Panc1 (cell line): Measurements from ENCODE around the gene CDH23. TPM values are rescaled to one million over a fixed set of nuclear protein-coding genes. Genes with fewer than 3 reads are reported as not detected.

Source experiments
- ATAC-seq: fragments of 200-7000 bp; cut with Tn5 transposase; 2 replicates; pipeline ENCODE4 v1.9.1; 2020; ENCODE audit warnings: mild to moderate bottlenecking, moderate library complexity
- BruUV-seq: library from RNA; stranded (reverse); fragments of 400-500 nt; replicated peaks from 2 replicates; lab custom pipeline; 2021; lab: Mats Ljungman, UMichigan
- CTCF ChIA-PET: fragments of 300-600 bp; sonication (Branson Sonifier 250); formaldehyde crosslinking; loops from one replicate; lab custom pipeline; 2022; ENCODE audit warnings: antibody characterized with exemption; lab: Charles Lee
- POLR2A ChIA-PET: fragments of 300-600 bp; sonication (Branson Sonifier 250); formaldehyde crosslinking; loops from one replicate; lab custom pipeline; 2022; ENCODE audit warnings: antibody characterized with exemption; lab: Charles Lee
- DNase-seq: peaks from one replicate; pipeline ENCODE4 v3.0.0-alpha.2; 2010; ENCODE audit warnings: low read depth, low spot score
- H3K27ac ChIP-seq: 2 replicates; pipeline ENCODE4 v1.5.1; 2011; ENCODE audit warnings: mild to moderate bottlenecking, low read length, inconsistent platforms
- H3K27me3 ChIP-seq: fragments of 200-500 bp; sonication (Bioruptor generic); 2 replicates; pipeline ENCODE4 v1.6.0; 2014; ENCODE audit warnings: low read length, inconsistent platforms; ENCODE audit not compliant: control insufficient read depth, insufficient read depth
- H3K36me3 ChIP-seq: fragments of 200-500 bp; sonication (Bioruptor generic); 2 replicates; pipeline ENCODE4 v1.5.1; 2014; ENCODE audit warnings: inconsistent platforms, mild to moderate bottlenecking, low read length, moderate library complexity; ENCODE audit not compliant: control insufficient read depth, insufficient read depth
- H3K4me1 ChIP-seq: 2 replicates; pipeline ENCODE4 v1.5.1; 2011; ENCODE audit warnings: inconsistent platforms, mild to moderate bottlenecking, low read length, moderate library complexity; ENCODE audit not compliant: control insufficient read depth, insufficient read depth
- H3K4me3 ChIP-seq, 2 experiments: 2 replicates each; pipeline ENCODE4 v1.5.1; 2011 to 2012; ENCODE audit warnings: low read depth in 2 of 2, low read length in 2 of 2, mild to moderate bottlenecking in 2 of 2, inconsistent platforms in 1 of 2, moderate library complexity in 1 of 2
- H3K9me3 ChIP-seq: fragments of 200-500 bp; sonication (Bioruptor generic); 2 replicates; pipeline ENCODE4 v1.5.1; 2014; ENCODE audit warnings: low read depth, mild to moderate bottlenecking, inconsistent platforms, low read length, moderate library complexity; ENCODE audit not compliant: control insufficient read depth, insufficient read depth
- POLR2AphosphoS5 ChIP-seq: IDR thresholded peaks from 2 replicates; pipeline ENCODE4 v1.6.1; 2012; ENCODE audit warnings: mild to moderate bottlenecking, low read depth, low read length, moderate library complexity
- SIN3A ChIP-seq: IDR thresholded peaks from 2 replicates; pipeline ENCODE4 v1.6.1; 2012; ENCODE audit warnings: low read depth, mild to moderate bottlenecking, low read length, moderate library complexity, borderline replicate concordance; ENCODE audit not compliant: insufficient read depth
- TCF7L2 ChIP-seq: IDR thresholded peaks from 2 replicates; pipeline ENCODE4 v1.6.1; 2011; ENCODE audit warnings: mild to moderate bottlenecking, low read depth, low read length, inconsistent platforms
- in situ Hi-C: cut with HindIII; loops from 2 replicates; pipeline ENCODE4 v1.10.0; 2016; ENCODE audit warnings: low sequenced_read_pairs, low pct_unique_long_range_greater_than_20kb
- intact Hi-C: fragments of 100-400 bp; cut with micrococcal nuclease; formaldehyde crosslinking; loops from one replicate; pipeline ENCODE4 v1.10.0; 2022; ENCODE audit not compliant: unreplicated experiment
- total RNA-seq: library from RNA; stranded (reverse); gene quantifications from one replicate; pipeline ENCODE4 v1.2.1, GENCODE V29; 2021; ENCODE audit not compliant: unreplicated experiment
- TF ChIP-seq, protein P1 (sequence below), 2 experiments: IDR thresholded peaks; 2 replicates each; pipeline ENCODE4 v1.6.1; 2011 to 2012; ENCODE audit warnings: low read depth in 2 of 2, control low read depth in 1 of 2, low read length in 1 of 2, mild to moderate bottlenecking in 1 of 2, moderate library complexity in 1 of 2; ENCODE audit not compliant: insufficient read depth in 1 of 2
- TF ChIP-seq, protein P2 (sequence below): fragments of 450-650 bp; IDR thresholded peaks from 2 replicates; pipeline ENCODE4 v1.5.1; 2017; ENCODE audit warnings: mild to moderate bottlenecking

CDH23 gene
- total RNA-seq, 1 experiment from 2014 or later = 2.7 TPM

DNA sequence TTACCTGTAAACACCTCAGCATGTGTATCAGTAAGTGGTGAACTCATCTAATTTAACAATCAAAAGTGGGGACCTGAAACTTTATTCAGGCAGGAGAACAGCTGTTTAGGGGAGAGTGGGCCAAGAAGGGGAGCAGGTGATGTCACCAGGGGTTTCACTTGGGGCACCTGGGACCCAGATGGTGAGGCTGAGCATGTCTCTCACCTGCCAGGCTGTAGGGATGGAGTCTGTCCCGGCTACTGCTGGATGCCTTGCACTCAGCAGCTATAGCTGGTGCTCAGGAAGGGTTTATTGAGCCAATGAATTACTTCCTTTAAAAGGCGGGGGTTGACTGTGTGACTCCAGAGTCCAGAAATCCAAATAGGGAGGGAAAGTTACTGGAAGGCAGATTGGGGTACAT is 23.0 kb downstream of the CDH23 start:
- Histone ChIP-seq H3K36me3 (no peaks in the 10 kb centered on the region), H3K27ac (no peak overlapping the region), H3K4me1 (no peaks in the 10 kb centered on the region), H3K27me3 (peaks cover 7% of the 10 kb centered on the region; the same call in 1 of the 2 replicates), H3K4me3 (no peak overlapping the region), H3K9me3 (no peaks in the 10 kb centered on the region)
- DNase-seq (no peak), ATAC-seq (no peak)
- intact Hi-C loops = no loop called here
- in situ Hi-C loops = no loop called here
- no TSS peak for BruUV-seq
- POLR2A ChIA-PET = no interaction called here
- TF ChIP-seq, protein P1, sequence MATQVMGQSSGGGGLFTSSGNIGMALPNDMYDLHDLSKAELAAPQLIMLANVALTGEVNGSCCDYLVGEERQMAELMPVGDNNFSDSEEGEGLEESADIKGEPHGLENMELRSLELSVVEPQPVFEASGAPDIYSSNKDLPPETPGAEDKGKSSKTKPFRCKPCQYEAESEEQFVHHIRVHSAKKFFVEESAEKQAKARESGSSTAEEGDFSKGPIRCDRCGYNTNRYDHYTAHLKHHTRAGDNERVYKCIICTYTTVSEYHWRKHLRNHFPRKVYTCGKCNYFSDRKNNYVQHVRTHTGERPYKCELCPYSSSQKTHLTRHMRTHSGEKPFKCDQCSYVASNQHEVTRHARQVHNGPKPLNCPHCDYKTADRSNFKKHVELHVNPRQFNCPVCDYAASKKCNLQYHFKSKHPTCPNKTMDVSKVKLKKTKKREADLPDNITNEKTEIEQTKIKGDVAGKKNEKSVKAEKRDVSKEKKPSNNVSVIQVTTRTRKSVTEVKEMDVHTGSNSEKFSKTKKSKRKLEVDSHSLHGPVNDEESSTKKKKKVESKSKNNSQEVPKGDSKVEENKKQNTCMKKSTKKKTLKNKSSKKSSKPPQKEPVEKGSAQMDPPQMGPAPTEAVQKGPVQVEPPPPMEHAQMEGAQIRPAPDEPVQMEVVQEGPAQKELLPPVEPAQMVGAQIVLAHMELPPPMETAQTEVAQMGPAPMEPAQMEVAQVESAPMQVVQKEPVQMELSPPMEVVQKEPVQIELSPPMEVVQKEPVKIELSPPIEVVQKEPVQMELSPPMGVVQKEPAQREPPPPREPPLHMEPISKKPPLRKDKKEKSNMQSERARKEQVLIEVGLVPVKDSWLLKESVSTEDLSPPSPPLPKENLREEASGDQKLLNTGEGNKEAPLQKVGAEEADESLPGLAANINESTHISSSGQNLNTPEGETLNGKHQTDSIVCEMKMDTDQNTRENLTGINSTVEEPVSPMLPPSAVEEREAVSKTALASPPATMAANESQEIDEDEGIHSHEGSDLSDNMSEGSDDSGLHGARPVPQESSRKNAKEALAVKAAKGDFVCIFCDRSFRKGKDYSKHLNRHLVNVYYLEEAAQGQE (IDR thresholded peaks at IDR 0.05; ENCODE audit: insufficient read depth in 1 of 2, low read depth in 2 of 2, low read length in 1 of 2) = no peak
- TF ChIP-seq TCF7L2 (no peak), POLR2AphosphoS5 (no peak), SIN3A (no peak)
- TF ChIP-seq, protein P2, sequence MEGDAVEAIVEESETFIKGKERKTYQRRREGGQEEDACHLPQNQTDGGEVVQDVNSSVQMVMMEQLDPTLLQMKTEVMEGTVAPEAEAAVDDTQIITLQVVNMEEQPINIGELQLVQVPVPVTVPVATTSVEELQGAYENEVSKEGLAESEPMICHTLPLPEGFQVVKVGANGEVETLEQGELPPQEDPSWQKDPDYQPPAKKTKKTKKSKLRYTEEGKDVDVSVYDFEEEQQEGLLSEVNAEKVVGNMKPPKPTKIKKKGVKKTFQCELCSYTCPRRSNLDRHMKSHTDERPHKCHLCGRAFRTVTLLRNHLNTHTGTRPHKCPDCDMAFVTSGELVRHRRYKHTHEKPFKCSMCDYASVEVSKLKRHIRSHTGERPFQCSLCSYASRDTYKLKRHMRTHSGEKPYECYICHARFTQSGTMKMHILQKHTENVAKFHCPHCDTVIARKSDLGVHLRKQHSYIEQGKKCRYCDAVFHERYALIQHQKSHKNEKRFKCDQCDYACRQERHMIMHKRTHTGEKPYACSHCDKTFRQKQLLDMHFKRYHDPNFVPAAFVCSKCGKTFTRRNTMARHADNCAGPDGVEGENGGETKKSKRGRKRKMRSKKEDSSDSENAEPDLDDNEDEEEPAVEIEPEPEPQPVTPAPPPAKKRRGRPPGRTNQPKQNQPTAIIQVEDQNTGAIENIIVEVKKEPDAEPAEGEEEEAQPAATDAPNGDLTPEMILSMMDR = no peak
- CTCF ChIA-PET = no interaction called here

DNA sequence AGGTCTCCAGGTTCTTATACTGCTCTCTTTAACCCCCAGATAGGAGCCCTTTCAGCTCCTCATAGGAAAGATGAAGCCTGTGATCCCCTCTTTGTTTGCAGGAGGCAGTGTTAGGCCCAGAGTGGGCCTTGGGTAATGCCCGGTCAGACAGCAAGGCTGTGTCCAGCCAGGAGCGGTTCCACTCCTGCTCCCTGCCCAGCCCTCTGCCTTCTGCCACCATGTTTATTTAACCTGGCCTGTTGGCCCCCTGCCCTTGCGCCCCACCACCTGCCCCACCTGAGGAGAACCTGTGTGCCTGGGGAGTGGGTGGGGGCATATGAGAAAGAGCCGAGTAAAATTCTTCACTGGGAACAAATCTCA is 24.3 kb downstream of the CDH23 start:
- BruUV-seq = no TSS peak
- POLR2A ChIA-PET = no interaction called here
- Histone ChIP-seq H3K4me1 (no peaks in the 10 kb centered on the region; the same call in 1 of the 2 replicates), H3K36me3 (no peaks in the 10 kb centered on the region), H3K27me3 (no peaks in the 10 kb centered on the region; the same call in 1 of the 2 replicates), H3K9me3 (no peaks in the 10 kb centered on the region), H3K4me3 (no peak overlapping the region), H3K27ac (no peak overlapping the region)
- intact Hi-C loops (no loop called here), in situ Hi-C loops (no loop called here)
- CTCF ChIA-PET = no interaction called here
- ATAC-seq (no peak), DNase-seq (no peak)
- no peak for TF ChIP-seq SIN3A
- TF ChIP-seq, protein P2 = no peak
- no peak for TF ChIP-seq POLR2AphosphoS5
- TF ChIP-seq TCF7L2 = no peak
- TF ChIP-seq, protein P1 (IDR thresholded peaks at IDR 0.05; ENCODE audit: insufficient read depth in 1 of 2, low read depth in 2 of 2, low read length in 1 of 2) = no peak
